Osteocyte (in vitro differentiated cells): ENCODE measurements around the gene SEPSECS. TPM values are rescaled to one million over a fixed set of nuclear protein-coding genes. Genes with fewer than 3 reads are reported as not detected.

Source experiments
- DNase-seq: peaks from one replicate; pipeline ENCODE4 v3.0.0; 2021; ENCODE audit warnings: mixed read lengths; ENCODE audit not compliant: unreplicated experiment; ENCODE audit errors: extremely low spot score
- H3K27ac Mint-ChIP-seq: one replicate; pipeline ENCODE4 v1.8.0; 2021; ENCODE audit warnings: mild to moderate bottlenecking, mixed read lengths; ENCODE audit not compliant: unreplicated experiment
- H3K27me3 Mint-ChIP-seq: one replicate; pipeline ENCODE4 v1.8.0; 2021; ENCODE audit warnings: mixed read lengths; ENCODE audit not compliant: unreplicated experiment
- H3K36me3 Mint-ChIP-seq: one replicate; pipeline ENCODE4 v1.8.0; 2021; ENCODE audit warnings: mixed read lengths; ENCODE audit not compliant: unreplicated experiment
- H3K4me1 Mint-ChIP-seq: one replicate; pipeline ENCODE4 v1.8.0; 2021; ENCODE audit warnings: mixed read lengths; ENCODE audit not compliant: unreplicated experiment
- H3K4me3 Mint-ChIP-seq: one replicate; pipeline ENCODE4 v1.8.0; 2021; ENCODE audit warnings: mild to moderate bottlenecking, moderate library complexity, mixed read lengths; ENCODE audit not compliant: unreplicated experiment
- H3K9me3 Mint-ChIP-seq: one replicate; pipeline ENCODE4 v1.8.0; 2021; ENCODE audit warnings: mixed read lengths; ENCODE audit not compliant: unreplicated experiment
- total RNA-seq: library from RNA; stranded (reverse); gene quantifications from 2 replicates; pipeline ENCODE4 v1.2.1, GENCODE V29; 2021
- TF ChIP-seq, protein P1 (sequence below): fragments of 200-600 bp; sonication (generic); IDR thresholded peaks from 2 replicates; pipeline ENCODE4 v1.5.0; 2021; ENCODE audit warnings: antibody characterized with exemption, mild to moderate bottlenecking, moderate library complexity

The SEPSECS gene
- total RNA-seq, 1 donor from 2014 or later = 7.8 TPM

DNA sequence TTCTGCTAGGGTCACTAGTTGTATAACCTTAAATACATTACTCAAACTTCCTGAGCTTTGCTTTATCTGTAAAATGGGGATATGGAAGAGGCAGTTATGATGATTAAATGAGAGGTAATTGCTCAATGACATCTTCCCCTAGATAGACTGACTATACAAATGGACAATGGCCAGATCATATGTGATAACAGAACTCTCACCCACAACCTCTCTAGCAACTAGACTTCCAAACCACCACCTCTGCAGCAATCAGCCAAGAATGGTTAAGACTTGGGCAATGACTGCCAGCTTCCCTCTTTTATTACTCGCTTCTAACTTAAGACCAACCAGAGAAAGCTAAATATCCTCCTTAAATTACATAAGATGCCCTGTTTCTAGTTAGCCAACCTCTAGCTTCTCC, 2.9 kb upstream of the SEPSECS start:
- peaks cover 9% of the 10 kb centered on the region for H3K36me3 Mint-ChIP-seq
- no peak overlapping the region for H3K27ac Mint-ChIP-seq
- H3K4me1 Mint-ChIP-seq = peaks cover 30% of the 10 kb centered on the region
- no peak for DNase-seq
- no peaks in the 10 kb centered on the region for H3K27me3 Mint-ChIP-seq
- no peak overlapping the region for H3K4me3 Mint-ChIP-seq
- TF ChIP-seq, protein P1, sequence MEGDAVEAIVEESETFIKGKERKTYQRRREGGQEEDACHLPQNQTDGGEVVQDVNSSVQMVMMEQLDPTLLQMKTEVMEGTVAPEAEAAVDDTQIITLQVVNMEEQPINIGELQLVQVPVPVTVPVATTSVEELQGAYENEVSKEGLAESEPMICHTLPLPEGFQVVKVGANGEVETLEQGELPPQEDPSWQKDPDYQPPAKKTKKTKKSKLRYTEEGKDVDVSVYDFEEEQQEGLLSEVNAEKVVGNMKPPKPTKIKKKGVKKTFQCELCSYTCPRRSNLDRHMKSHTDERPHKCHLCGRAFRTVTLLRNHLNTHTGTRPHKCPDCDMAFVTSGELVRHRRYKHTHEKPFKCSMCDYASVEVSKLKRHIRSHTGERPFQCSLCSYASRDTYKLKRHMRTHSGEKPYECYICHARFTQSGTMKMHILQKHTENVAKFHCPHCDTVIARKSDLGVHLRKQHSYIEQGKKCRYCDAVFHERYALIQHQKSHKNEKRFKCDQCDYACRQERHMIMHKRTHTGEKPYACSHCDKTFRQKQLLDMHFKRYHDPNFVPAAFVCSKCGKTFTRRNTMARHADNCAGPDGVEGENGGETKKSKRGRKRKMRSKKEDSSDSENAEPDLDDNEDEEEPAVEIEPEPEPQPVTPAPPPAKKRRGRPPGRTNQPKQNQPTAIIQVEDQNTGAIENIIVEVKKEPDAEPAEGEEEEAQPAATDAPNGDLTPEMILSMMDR = no peak
- H3K9me3 Mint-ChIP-seq = peaks cover 4% of the 10 kb centered on the region

DNA sequence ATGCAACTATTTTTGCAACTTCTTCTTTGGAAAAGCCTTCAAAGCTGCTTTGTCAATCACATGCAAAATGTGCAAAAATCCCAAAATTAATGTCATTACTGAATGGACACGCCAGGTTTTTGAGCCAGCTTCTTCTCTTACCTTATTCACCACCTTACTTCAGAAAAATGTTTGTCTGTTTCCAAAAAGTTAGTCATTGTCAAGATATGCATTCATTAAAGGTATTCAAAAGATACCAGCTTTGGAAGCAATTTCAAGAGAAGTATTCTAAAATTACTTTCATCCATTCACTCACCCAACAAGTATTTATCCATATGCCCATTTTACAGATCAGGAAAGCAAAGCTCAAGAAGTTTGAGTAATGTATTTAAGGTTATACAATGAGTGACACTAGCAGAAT, 2.3 kb upstream of the SEPSECS start:
- H3K4me3 Mint-ChIP-seq = no peak overlapping the region
- no peak overlapping the region for H3K27ac Mint-ChIP-seq
- TF ChIP-seq, protein P1 = no peak
- peaks cover 4% of the 10 kb centered on the region for H3K9me3 Mint-ChIP-seq
- H3K4me1 Mint-ChIP-seq = peaks cover 30% of the 10 kb centered on the region
- peaks cover 9% of the 10 kb centered on the region for H3K36me3 Mint-ChIP-seq
- no peaks in the 10 kb centered on the region for H3K27me3 Mint-ChIP-seq
- no peak for DNase-seq

- no peak for DNase-seq
- Mint-ChIP-seq H3K4me1 (peaks cover 30% of the 10 kb centered on the region), H3K36me3 (peaks cover 6% of the 10 kb centered on the region), H3K9me3 (peaks cover 4% of the 10 kb centered on the region), H3K27me3 (no peaks in the 10 kb centered on the region), H3K27ac (peak overlapping the region; percentile 98), H3K4me3 (peak overlapping the region; percentile 82)
- TF ChIP-seq, protein P1 = no peak
Observed at GRCh38 chr4:25161593-25161950, 1.3 kb upstream of the SEPSECS start.

DNA sequence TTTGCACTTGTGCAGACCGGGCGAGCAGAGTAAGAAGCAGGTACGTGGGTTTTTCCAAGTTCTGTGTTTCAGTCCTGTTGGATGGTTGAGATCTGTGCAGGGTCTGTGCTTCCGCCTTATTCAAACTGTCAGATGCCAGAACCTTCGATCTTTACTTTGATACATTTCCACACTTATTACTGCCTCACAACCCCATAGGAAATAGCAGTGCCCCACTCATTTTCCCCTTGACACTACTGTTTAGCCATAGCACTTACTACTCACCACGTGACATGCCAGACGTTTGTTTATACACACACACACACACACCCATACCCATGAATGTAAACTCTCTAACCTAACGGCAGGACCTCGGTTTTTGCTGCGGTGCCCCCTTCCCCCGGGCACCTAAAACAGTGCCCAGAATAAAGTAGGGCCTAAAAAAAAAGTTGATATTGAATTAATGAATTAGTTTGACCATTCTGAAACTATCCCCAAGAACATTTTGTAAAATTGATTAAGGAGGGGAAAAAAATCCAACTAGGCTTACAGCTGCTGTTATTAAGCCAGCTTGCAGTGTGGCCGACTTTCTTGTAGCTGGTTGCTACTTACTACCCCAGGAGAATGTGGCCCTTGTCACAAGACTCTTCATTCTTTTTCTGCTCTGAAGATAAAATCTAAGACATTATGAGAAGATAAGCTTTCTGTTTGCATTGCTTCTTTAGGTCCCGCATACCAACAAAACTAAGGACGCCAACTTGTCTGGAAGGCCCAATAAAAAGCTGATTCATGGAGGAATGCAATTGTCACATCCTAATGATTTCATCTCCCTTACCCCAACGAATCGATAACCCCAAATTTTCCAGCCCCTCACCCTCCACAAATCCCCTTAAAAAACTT, 704 bp upstream of the SEPSECS start:
- no peak for DNase-seq
- TF ChIP-seq, protein P1 = no peak
- Mint-ChIP-seq H3K9me3 (no peaks in the 10 kb centered on the region), H3K36me3 (no peaks in the 10 kb centered on the region), H3K4me3 (peak overlapping the region; percentile 82), H3K27me3 (no peaks in the 10 kb centered on the region), H3K4me1 (peaks cover 30% of the 10 kb centered on the region), H3K27ac (peak overlapping the region; percentile 98)

DNA sequence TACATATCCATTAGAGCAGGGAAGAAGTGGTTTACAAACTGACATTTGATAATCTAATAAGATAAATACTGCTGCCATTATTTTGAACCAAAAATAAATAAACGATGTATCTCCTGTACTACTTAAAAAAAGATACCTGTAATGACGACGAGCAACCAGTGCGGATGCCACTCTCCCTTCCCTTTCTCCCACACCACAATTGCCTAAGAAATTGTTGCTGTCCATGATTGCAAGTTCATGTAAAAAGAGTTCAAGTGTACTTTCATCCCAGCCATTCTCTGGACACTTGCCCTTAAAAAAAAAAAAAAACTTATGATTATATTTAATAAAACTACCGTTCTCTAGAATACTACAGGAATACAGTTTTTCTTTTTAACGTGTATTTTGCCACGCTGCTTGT, 1.4 kb downstream of the SEPSECS start:
- Mint-ChIP-seq H3K9me3 (no peaks in the 10 kb centered on the region), H3K4me3 (peak overlapping the region; percentile 82), H3K36me3 (peaks cover 4% of the 10 kb centered on the region), H3K4me1 (peaks cover 30% of the 10 kb centered on the region), H3K27me3 (no peaks in the 10 kb centered on the region), H3K27ac (peak overlapping the region; percentile 98)
- no peak for DNase-seq
- TF ChIP-seq, protein P1 = no peak
